ENCODE data around the gene PPIF. TPM values are rescaled to one million over a fixed set of nuclear protein-coding genes. Genes with fewer than 3 reads are reported as not detected.

Gene PPIF
- total RNA-seq, 3 donors from 2014 or later = 16.0 to 39.3 (median 30.7) TPM

DNA sequence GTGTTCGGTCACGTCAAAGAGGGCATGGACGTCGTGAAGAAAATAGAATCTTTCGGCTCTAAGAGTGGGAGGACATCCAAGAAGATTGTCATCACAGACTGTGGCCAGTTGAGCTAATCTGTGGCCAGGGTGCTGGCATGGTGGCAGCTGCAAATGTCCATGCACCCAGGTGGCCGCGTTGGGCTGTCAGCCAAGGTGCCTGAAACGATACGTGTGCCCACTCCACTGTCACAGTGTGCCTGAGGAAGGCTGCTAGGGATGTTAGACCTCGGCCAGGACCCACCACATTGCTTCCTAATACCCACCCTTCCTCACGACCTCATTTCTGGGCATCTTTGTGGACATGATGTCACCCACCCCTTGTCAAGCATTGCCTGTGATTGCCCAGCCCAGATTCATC, 6.5 kb downstream of the PPIF start:
- TF ChIP-seq POLR2A (IDR thresholded peaks at IDR 0.05) = no peak
- no peak for TF ChIP-seq CTCF (IDR thresholded peaks at IDR 0.05)
- no peak for TF ChIP-seq POLR2AphosphoS5 (IDR thresholded peaks at IDR 0.05)
- H3K4me3 ChIP-seq = no peak overlapping the region
- H3K4me1 ChIP-seq = no peaks in the 10 kb centered on the region
- no peak for DNase-seq (ENCODE audit: low spot score in 2 of 2)
- intact Hi-C loops (cut with DNase I; ENCODE audit: low total_unique reads) = no loop called here
- no peaks in the 10 kb centered on the region for H3K9me3 ChIP-seq
- H3K36me3 ChIP-seq = peaks cover 10% of the 10 kb centered on the region
- H3K27me3 ChIP-seq = no peaks in the 10 kb centered on the region
- H3K27ac ChIP-seq = no peak overlapping the region

GRCh38 chr10:79354141-79354540, 6.9 kb downstream of the PPIF start:
- no peaks in the 10 kb centered on the region for H3K9me3 ChIP-seq
- no peak for DNase-seq (ENCODE audit: low spot score in 2 of 2)
- no peak overlapping the region for H3K4me3 ChIP-seq
- intact Hi-C loops (cut with DNase I; ENCODE audit: low total_unique reads) = no loop called here
- no peaks in the 10 kb centered on the region for H3K4me1 ChIP-seq
- peaks cover 10% of the 10 kb centered on the region for H3K36me3 ChIP-seq
- no peaks in the 10 kb centered on the region for H3K27me3 ChIP-seq
- H3K27ac ChIP-seq = no peak overlapping the region
- TF ChIP-seq CTCF (IDR thresholded peaks at IDR 0.05) = no peak
- TF ChIP-seq POLR2AphosphoS5 (IDR thresholded peaks at IDR 0.05) = no peak
- no peak for TF ChIP-seq POLR2A (IDR thresholded peaks at IDR 0.05)

DNA sequence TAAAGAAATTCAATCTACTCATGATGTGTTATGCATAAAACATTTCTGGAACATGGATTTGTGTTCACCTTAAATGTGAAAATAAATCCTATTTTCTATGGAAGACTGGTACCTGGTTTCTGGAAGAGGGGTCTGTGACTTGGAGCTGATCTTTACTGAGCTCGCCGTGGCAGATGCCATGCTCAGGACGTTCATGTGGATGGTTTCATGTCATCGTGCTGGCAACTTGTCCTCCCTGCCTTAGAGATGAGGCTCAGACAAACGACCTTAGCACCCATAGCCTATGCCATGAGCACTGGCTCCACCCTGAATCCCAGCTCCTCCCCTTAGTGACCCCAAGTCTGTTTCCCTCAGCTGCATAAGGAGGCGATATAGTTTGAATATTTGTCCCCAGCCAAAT, 7.3 kb downstream of the PPIF start:
- peaks cover 10% of the 10 kb centered on the region for H3K36me3 ChIP-seq

GRCh38 chr10:79355420-79356017, 8.2 kb downstream of the PPIF start:
- H3K4me1 ChIP-seq = no peaks in the 10 kb centered on the region
- intact Hi-C loops (cut with DNase I; ENCODE audit: low total_unique reads) = no loop called here
- DNase-seq (ENCODE audit: low spot score in 2 of 2) = no peak
- H3K36me3 ChIP-seq = peaks cover 10% of the 10 kb centered on the region
- TF ChIP-seq CTCF (IDR thresholded peaks at IDR 0.05) (no peak), POLR2AphosphoS5 (IDR thresholded peaks at IDR 0.05) (no peak), POLR2A (IDR thresholded peaks at IDR 0.05) (no peak)
- H3K27ac ChIP-seq = no peak overlapping the region
- no peaks in the 10 kb centered on the region for H3K27me3 ChIP-seq
- no peaks in the 10 kb centered on the region for H3K9me3 ChIP-seq
- no peak overlapping the region for H3K4me3 ChIP-seq

More for the DNA sequence above, 7.3 kb downstream of the PPIF start:
- no peak overlapping the region for H3K27ac ChIP-seq
- no peaks in the 10 kb centered on the region for H3K9me3 ChIP-seq
- no peak for DNase-seq (ENCODE audit: low spot score in 2 of 2)
- no peaks in the 10 kb centered on the region for H3K27me3 ChIP-seq
- no peak for TF ChIP-seq CTCF (IDR thresholded peaks at IDR 0.05)
- TF ChIP-seq POLR2A (IDR thresholded peaks at IDR 0.05) = no peak
- no peak for TF ChIP-seq POLR2AphosphoS5 (IDR thresholded peaks at IDR 0.05)
- H3K4me1 ChIP-seq = no peaks in the 10 kb centered on the region
- H3K4me3 ChIP-seq = no peak overlapping the region
- intact Hi-C loops (cut with DNase I; ENCODE audit: low total_unique reads) = no loop called here

DNA sequence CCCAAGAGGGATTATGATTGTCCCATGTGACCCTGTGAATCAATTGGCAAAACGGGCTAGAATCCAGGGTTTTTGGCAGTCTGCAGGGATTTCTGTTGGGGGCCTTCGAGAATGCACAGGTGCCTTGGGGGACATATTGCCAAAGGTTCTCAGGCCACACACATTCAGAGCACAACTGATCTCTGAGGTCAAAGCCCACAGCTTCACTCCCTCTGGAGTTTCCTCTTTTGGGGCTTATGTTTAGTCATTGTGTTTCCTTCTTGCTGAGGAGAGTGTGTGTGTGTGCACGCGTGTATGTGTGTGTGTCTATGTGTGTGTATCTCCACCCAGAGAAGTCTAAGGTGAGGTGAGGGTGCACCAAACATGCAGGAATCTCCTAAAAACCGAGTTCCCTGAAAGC, 8.8 kb downstream of the PPIF start:
- intact Hi-C loops (cut with DNase I; ENCODE audit: low total_unique reads) = no loop called here
- Histone ChIP-seq H3K36me3 (peaks cover 10% of the 10 kb centered on the region), H3K27me3 (no peaks in the 10 kb centered on the region), H3K4me1 (no peaks in the 10 kb centered on the region), H3K9me3 (no peaks in the 10 kb centered on the region), H3K4me3 (no peak overlapping the region), H3K27ac (no peak overlapping the region)
- no peak for DNase-seq (ENCODE audit: low spot score in 2 of 2)
- TF ChIP-seq POLR2AphosphoS5 (IDR thresholded peaks at IDR 0.05) (no peak), CTCF (IDR thresholded peaks at IDR 0.05) (no peak), POLR2A (IDR thresholded peaks at IDR 0.05) (no peak)

Data from breast epithelium (tissue), 4 donors.